WTC11 (cell line): ENCODE results near the gene CREB3L4.

Source experiments
- TCF7 ChIP-seq: sonication (generic); formaldehyde crosslinking; IDR thresholded peaks from 2 replicates; pipeline ENCODE4 v1.8.0; 2022; ENCODE audit warnings: mild to moderate bottlenecking, low read depth, missing genetic modification reagents, moderate library complexity
- TF ChIP-seq, protein P1 (sequence below): fragments of 200-600 bp; IDR thresholded peaks from 2 replicates; pipeline ENCODE4 v1.8.0; 2022; ENCODE audit warnings: antibody characterized with exemption

GRCh38 chr1:153991151-153991630 is 23.5 kb downstream of the CREB3L4 start:
- no peak for TF ChIP-seq TCF7 (CRISPR knock-in tag)
- TF ChIP-seq, protein P1, sequence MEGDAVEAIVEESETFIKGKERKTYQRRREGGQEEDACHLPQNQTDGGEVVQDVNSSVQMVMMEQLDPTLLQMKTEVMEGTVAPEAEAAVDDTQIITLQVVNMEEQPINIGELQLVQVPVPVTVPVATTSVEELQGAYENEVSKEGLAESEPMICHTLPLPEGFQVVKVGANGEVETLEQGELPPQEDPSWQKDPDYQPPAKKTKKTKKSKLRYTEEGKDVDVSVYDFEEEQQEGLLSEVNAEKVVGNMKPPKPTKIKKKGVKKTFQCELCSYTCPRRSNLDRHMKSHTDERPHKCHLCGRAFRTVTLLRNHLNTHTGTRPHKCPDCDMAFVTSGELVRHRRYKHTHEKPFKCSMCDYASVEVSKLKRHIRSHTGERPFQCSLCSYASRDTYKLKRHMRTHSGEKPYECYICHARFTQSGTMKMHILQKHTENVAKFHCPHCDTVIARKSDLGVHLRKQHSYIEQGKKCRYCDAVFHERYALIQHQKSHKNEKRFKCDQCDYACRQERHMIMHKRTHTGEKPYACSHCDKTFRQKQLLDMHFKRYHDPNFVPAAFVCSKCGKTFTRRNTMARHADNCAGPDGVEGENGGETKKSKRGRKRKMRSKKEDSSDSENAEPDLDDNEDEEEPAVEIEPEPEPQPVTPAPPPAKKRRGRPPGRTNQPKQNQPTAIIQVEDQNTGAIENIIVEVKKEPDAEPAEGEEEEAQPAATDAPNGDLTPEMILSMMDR = no peak
